Neural progenitor cell (in vitro differentiated cells): ENCODE results near the gene AGBL4. TPM values are rescaled to one million over a fixed set of nuclear protein-coding genes. Genes with fewer than 3 reads are reported as not detected.
A peak's percentile ranks its signal among the peaks of the same experiment; 100 is the strongest.

ENCODE experiments used
- DNase-seq: peaks from one replicate; pipeline ENCODE4 v3.0.0-alpha.2; 2016; ENCODE audit warnings: low spot score
- H2AFZ ChIP-seq: fragments of 200-600 bp; sonication (generic); replicated peaks from 2 replicates; pipeline ENCODE4 v1.6.1; 2016; ENCODE audit warnings: antibody characterized with exemption
- H3F3A ChIP-seq: fragments of 200-600 bp; sonication (generic); 2 replicates; pipeline ENCODE4 v1.6.1; 2016; ENCODE audit warnings: antibody characterized with exemption, low read depth
- H3K27ac ChIP-seq: fragments of 200-600 bp; sonication (generic); 2 replicates; pipeline ENCODE4 v1.5.1; 2016; ENCODE audit warnings: mild to moderate bottlenecking
- H3K27me3 ChIP-seq: fragments of 200-600 bp; sonication (generic); 2 replicates; pipeline ENCODE4 v1.6.1; 2016; ENCODE audit warnings: mild to moderate bottlenecking, moderate library complexity
- H3K36me3 ChIP-seq: fragments of 200-600 bp; sonication (generic); 2 replicates; pipeline ENCODE4 v1.5.1; 2016
- H3K4me1 ChIP-seq: fragments of 200-600 bp; sonication (generic); 2 replicates; pipeline ENCODE4 v1.6.1; 2016; ENCODE audit warnings: mixed run types
- H3K4me2 ChIP-seq: fragments of 200-600 bp; sonication (generic); 2 replicates; pipeline ENCODE4 v1.6.1; 2016
- H3K4me3 ChIP-seq: fragments of 200-600 bp; sonication (generic); 2 replicates; pipeline ENCODE4 v1.5.1; 2016
- H3K79me2 ChIP-seq: fragments of 200-600 bp; sonication (generic); 2 replicates; pipeline ENCODE4 v1.6.1; 2016; ENCODE audit warnings: low read depth
- H3K9ac ChIP-seq: fragments of 200-600 bp; sonication (generic); 2 replicates; pipeline ENCODE4 v1.6.1; 2016
- H3K9me3 ChIP-seq: fragments of 200-600 bp; sonication (generic); 2 replicates; pipeline ENCODE4 v1.5.1; 2016; ENCODE audit warnings: low read depth
- H4K20me1 ChIP-seq: fragments of 200-600 bp; sonication (generic); 2 replicates; pipeline ENCODE4 v1.6.1; 2016; ENCODE audit warnings: low read depth
- H3K27ac Mint-ChIP-seq: 3 replicates; pipeline ENCODE4 v1.8.0; 2021; ENCODE audit warnings: mixed read lengths
- H3K27me3 Mint-ChIP-seq: 2 replicates; pipeline ENCODE4 v1.8.0; 2022; ENCODE audit warnings: low read depth, mild to moderate bottlenecking, inconsistent platforms, moderate library complexity, mixed read lengths; ENCODE audit not compliant: insufficient read depth
- H3K36me3 Mint-ChIP-seq: 3 replicates; pipeline ENCODE4 v1.8.0; 2021; ENCODE audit warnings: mixed read lengths
- H3K4me1 Mint-ChIP-seq: 3 replicates; pipeline ENCODE4 v1.8.0; 2021; ENCODE audit warnings: mixed read lengths
- H3K4me3 Mint-ChIP-seq: 3 replicates; pipeline ENCODE4 v1.8.0; 2021; ENCODE audit warnings: mild to moderate bottlenecking, moderate library complexity, mixed read lengths
- H3K9me3 Mint-ChIP-seq: 3 replicates; pipeline ENCODE4 v1.8.0; 2020; ENCODE audit warnings: mixed read lengths
- EZH2 ChIP-seq: fragments of 200-600 bp; sonication (generic); IDR thresholded peaks from 2 replicates; pipeline ENCODE4 v1.6.1; 2017; ENCODE audit warnings: antibody characterized with exemption, mild to moderate bottlenecking, moderate library complexity
- EZH2phosphoT487 ChIP-seq: fragments of 200-600 bp; sonication (generic); IDR thresholded peaks from 2 replicates; pipeline ENCODE4 v1.6.1; 2017; ENCODE audit warnings: antibody characterized with exemption
- total RNA-seq: library from RNA; depleted of rRNA; stranded (reverse); fragments of >200 nt; gene quantifications from 2 replicates; pipeline ENCODE4 v1.2.3, GENCODE V29; 2015; ENCODE audit warnings: low replicate concordance
- TF ChIP-seq, protein P1 (sequence below): fragments of 200-600 bp; sonication (generic); IDR thresholded peaks from 2 replicates; pipeline ENCODE4 v1.5.1; 2017; ENCODE audit warnings: antibody characterized with exemption, mild to moderate bottlenecking

AGBL4 gene
- total RNA-seq, 1 donor from 2014 or later, result 1.5 TPM

GRCh38 chr1:48810740-48811139 lies 1213.0 kb downstream of the AGBL4 start:
- no peak overlapping the region for H2AFZ ChIP-seq
- H3K36me3 ChIP-seq, result no peaks in the 10 kb centered on the region
- H4K20me1 ChIP-seq, result no peaks in the 10 kb centered on the region
- Mint-ChIP-seq H3K9me3 (no peaks in the 10 kb centered on the region), H3K27me3 (peaks cover 3% of the 10 kb centered on the region), H3K27ac (no peak overlapping the region), H3K4me3 (no peak overlapping the region), H3K36me3 (no peaks in the 10 kb centered on the region), H3K4me1 (peaks cover 27% of the 10 kb centered on the region)
- H3K9ac ChIP-seq, result no peak overlapping the region
- H3K79me2 ChIP-seq, result no peaks in the 10 kb centered on the region
- H3K27me3 ChIP-seq, result no peaks in the 10 kb centered on the region
- no peaks in the 10 kb centered on the region for H3K9me3 ChIP-seq
- peaks cover 8% of the 10 kb centered on the region for H3F3A ChIP-seq
- peaks cover 24% of the 10 kb centered on the region for H3K4me1 ChIP-seq
- no peak for DNase-seq
- no peak overlapping the region for H3K27ac ChIP-seq
- TF ChIP-seq, protein P1, sequence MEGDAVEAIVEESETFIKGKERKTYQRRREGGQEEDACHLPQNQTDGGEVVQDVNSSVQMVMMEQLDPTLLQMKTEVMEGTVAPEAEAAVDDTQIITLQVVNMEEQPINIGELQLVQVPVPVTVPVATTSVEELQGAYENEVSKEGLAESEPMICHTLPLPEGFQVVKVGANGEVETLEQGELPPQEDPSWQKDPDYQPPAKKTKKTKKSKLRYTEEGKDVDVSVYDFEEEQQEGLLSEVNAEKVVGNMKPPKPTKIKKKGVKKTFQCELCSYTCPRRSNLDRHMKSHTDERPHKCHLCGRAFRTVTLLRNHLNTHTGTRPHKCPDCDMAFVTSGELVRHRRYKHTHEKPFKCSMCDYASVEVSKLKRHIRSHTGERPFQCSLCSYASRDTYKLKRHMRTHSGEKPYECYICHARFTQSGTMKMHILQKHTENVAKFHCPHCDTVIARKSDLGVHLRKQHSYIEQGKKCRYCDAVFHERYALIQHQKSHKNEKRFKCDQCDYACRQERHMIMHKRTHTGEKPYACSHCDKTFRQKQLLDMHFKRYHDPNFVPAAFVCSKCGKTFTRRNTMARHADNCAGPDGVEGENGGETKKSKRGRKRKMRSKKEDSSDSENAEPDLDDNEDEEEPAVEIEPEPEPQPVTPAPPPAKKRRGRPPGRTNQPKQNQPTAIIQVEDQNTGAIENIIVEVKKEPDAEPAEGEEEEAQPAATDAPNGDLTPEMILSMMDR, result no peak
- no peak for TF ChIP-seq EZH2phosphoT487
- TF ChIP-seq EZH2, result no peak
- no peak overlapping the region for H3K4me2 ChIP-seq
- no peak overlapping the region for H3K4me3 ChIP-seq

DNA sequence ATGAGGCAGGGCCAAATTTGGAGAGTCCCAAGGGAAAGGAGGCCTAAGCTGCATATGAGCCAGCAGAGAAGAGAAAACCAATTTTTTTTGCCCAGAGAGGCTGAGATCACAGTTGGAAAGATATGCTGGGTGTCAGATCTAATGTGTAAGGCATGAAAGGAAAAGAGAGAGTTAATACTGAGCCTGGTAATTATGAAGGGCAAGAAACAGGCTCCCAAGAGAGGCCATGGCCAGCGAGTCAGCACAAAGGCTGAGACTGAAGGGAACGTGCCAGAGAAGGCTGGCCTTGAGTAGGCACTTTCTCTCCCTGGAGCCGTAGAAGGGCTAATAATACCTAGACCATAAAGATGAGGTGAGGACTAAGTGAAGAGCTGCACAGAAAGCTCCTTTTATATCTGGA lies 1215.3 kb downstream of the AGBL4 start:
- no peak overlapping the region for H3K4me2 ChIP-seq
- Mint-ChIP-seq H3K9me3 (no peaks in the 10 kb centered on the region), H3K27me3 (peaks cover 3% of the 10 kb centered on the region), H3K4me3 (no peak overlapping the region), H3K4me1 (peaks cover 29% of the 10 kb centered on the region), H3K27ac (no peak overlapping the region), H3K36me3 (no peaks in the 10 kb centered on the region)
- H3K9ac ChIP-seq, result no peak overlapping the region
- H3F3A ChIP-seq, result peaks cover 8% of the 10 kb centered on the region
- H3K36me3 ChIP-seq, result no peaks in the 10 kb centered on the region
- H2AFZ ChIP-seq, result no peak overlapping the region
- no peak overlapping the region for H3K27ac ChIP-seq
- H3K4me3 ChIP-seq, result no peak overlapping the region
- no peaks in the 10 kb centered on the region for H3K79me2 ChIP-seq
- TF ChIP-seq EZH2phosphoT487 (no peak), EZH2 (no peak)
- TF ChIP-seq, protein P1, result no peak
- no peak for DNase-seq
- no peaks in the 10 kb centered on the region for H3K27me3 ChIP-seq
- peaks cover 24% of the 10 kb centered on the region for H3K4me1 ChIP-seq
- no peaks in the 10 kb centered on the region for H4K20me1 ChIP-seq
- H3K9me3 ChIP-seq, result no peaks in the 10 kb centered on the region

DNA sequence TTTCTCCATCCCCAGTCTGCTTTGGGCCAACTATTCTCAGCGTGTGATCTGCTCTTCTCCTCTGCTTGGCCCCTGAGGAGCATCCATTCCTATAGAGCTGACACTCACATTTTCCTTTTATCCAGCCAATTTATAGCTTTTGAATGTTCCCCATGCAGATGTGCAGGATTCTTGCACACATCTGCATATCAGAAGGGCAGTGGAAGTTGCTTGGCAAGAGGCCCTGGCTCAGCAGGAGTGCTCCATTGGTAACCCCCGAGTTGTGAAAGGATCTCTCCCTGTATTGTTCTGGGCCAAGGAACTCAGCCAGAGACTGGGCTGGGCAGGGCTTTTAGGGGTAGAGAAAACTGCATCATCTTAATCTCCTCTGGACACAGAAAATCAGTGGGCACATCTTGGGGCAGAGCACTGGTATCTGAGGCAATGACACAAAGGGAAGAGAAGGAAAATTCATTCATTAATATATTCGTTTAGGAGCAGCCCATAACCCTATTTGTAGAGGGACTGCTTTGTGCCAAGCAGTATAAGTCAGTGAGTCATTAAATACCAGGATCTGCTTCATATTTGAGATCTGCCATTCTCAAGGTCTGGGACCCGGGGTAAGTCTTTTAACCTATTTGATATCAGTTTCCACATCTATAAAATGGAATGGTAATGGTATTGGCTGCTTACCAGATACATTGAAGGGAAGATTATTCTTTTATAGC lies 1216.0 kb downstream of the AGBL4 start:
- Mint-ChIP-seq H3K27me3 (no peaks in the 10 kb centered on the region), H3K9me3 (no peaks in the 10 kb centered on the region), H3K4me3 (no peak overlapping the region), H3K4me1 (peaks cover 29% of the 10 kb centered on the region), H3K36me3 (no peaks in the 10 kb centered on the region), H3K27ac (no peak overlapping the region)
- no peak overlapping the region for H2AFZ ChIP-seq
- no peak overlapping the region for H3K4me3 ChIP-seq
- no peaks in the 10 kb centered on the region for H3K79me2 ChIP-seq
- peaks cover 8% of the 10 kb centered on the region for H3F3A ChIP-seq
- H3K4me2 ChIP-seq, result peak overlapping the region; percentile 18
- no peak overlapping the region for H3K27ac ChIP-seq
- peak; percentile 13 for DNase-seq
- no peaks in the 10 kb centered on the region for H3K9me3 ChIP-seq
- H3K36me3 ChIP-seq, result no peaks in the 10 kb centered on the region
- H3K9ac ChIP-seq, result no peak overlapping the region
- no peaks in the 10 kb centered on the region for H4K20me1 ChIP-seq
- TF ChIP-seq EZH2, result no peak
- TF ChIP-seq, protein P1, result no peak
- no peak for TF ChIP-seq EZH2phosphoT487
- H3K4me1 ChIP-seq, result peaks cover 24% of the 10 kb centered on the region
- no peaks in the 10 kb centered on the region for H3K27me3 ChIP-seq
